ENCODE data around the gene FHOD3.

- TF ChIP-seq CTCF (conservative IDR thresholded peaks at IDR 0.05; ENCODE audit: low read depth, low read length) (no peak), POLR2A (IDR thresholded peaks at IDR 0.05; ENCODE audit: low read depth, low read length) (no peak), CEBPB (IDR thresholded peaks at IDR 0.05; ENCODE audit: low read depth, low read length) (no peak), USF2 (IDR thresholded peaks at IDR 0.05; ENCODE audit: low read depth, low read length) (no peak), MAFK (IDR thresholded peaks at IDR 0.05; ENCODE audit: low read depth, low read length) (no peak), RFX5 (IDR thresholded peaks at IDR 0.05; ENCODE audit: low read depth, low read length) (no peak), BHLHE40 (IDR thresholded peaks at IDR 0.05; ENCODE audit: low read depth, low read length) (no peak), RAD21 (IDR thresholded peaks at IDR 0.05; ENCODE audit: low read length) (no peak), SMC3 (IDR thresholded peaks at IDR 0.05; ENCODE audit: low read depth, low read length) (no peak), ELK1 (IDR thresholded peaks at IDR 0.05; ENCODE audit: borderline replicate concordance, low read depth, low read length) (no peak), FOS (IDR thresholded peaks at IDR 0.05; ENCODE audit: low read depth, low read length) (no peak), MXI1 (IDR thresholded peaks at IDR 0.05; ENCODE audit: borderline replicate concordance, low read depth, low read length) (no peak)
Measured at GRCh38 chr18:36527051-36527450, 229.5 kb downstream of the FHOD3 start.

All from IMR-90 (cell line).